Neural cell (in vitro differentiated cells): ENCODE measurements around the gene CAST. TPM values are rescaled to one million over a fixed set of nuclear protein-coding genes. Genes with fewer than 3 reads are reported as not detected.

Experiments used
- H2AFZ ChIP-seq: fragments of 200-600, 300-800 bp; sonication (generic), shearing (Covaris generic); 2 replicates; pipeline ENCODE4 v1.6.0; 2014; ENCODE audit warnings: low read depth, mild to moderate bottlenecking, antibody characterized with exemption, low read length, moderate library complexity
- H3F3A ChIP-seq: fragments of 200-600 bp; shearing (Covaris generic); 2 replicates; pipeline ENCODE4 v1.6.1; 2016; ENCODE audit warnings: mild to moderate bottlenecking, moderate library complexity, mixed read lengths, antibody characterized with exemption, low read length; ENCODE audit not compliant: insufficient read depth, poor library complexity, severe bottlenecking
- H3K27ac ChIP-seq: fragments of 200-600, 300-800 bp; sonication (generic), shearing (Covaris generic); 2 replicates; pipeline ENCODE4 v1.5.1; 2014; ENCODE audit warnings: mild to moderate bottlenecking, low read length, moderate library complexity
- H3K27me3 ChIP-seq: fragments of 300-800, 200-600 bp; sonication (generic), shearing (Covaris generic); 2 replicates; pipeline ENCODE4 v1.6.0; 2014; ENCODE audit warnings: mild to moderate bottlenecking, low read depth, low read length, moderate library complexity; ENCODE audit not compliant: insufficient read depth
- H3K36me3 ChIP-seq: fragments of 300-800, 200-600 bp; sonication (generic), shearing (Covaris generic); 2 replicates; pipeline ENCODE4 v1.5.1; 2014; ENCODE audit warnings: mild to moderate bottlenecking, antibody characterized with exemption, low read length, moderate library complexity; ENCODE audit not compliant: insufficient read depth
- H3K4me2 ChIP-seq: fragments of 300-800, 200-600 bp; sonication (generic), shearing (Covaris generic); 2 replicates; pipeline ENCODE4 v1.6.0; 2014; ENCODE audit warnings: mild to moderate bottlenecking, low read length
- H3K4me3 ChIP-seq: fragments of 300-800, 200-600 bp; sonication (generic), shearing (Covaris generic); 2 replicates; pipeline ENCODE4 v1.5.1; 2014; ENCODE audit warnings: mild to moderate bottlenecking, low read length, moderate library complexity
- H3K79me2 ChIP-seq: fragments of 200-600 bp; shearing (Covaris generic); replicated peaks from 2 replicates; pipeline ENCODE4 v1.6.0; 2014; ENCODE audit warnings: mild to moderate bottlenecking, low read length, moderate library complexity; ENCODE audit not compliant: insufficient read depth
- H3K9ac ChIP-seq: fragments of 300-800, 200-600 bp; sonication (generic), shearing (Covaris generic); 2 replicates; pipeline ENCODE4 v1.6.1; 2016; ENCODE audit warnings: mild to moderate bottlenecking, low read length, mixed read lengths
- H3K9me2 ChIP-seq: fragments of 200-600 bp; shearing (Covaris generic); 2 replicates; pipeline ENCODE4 v1.6.1; 2016; ENCODE audit warnings: mild to moderate bottlenecking, low read length, mixed read lengths; ENCODE audit not compliant: insufficient read depth
- H3K9me3 ChIP-seq: fragments of 200-600, 300-800 bp; sonication (generic), shearing (Covaris generic); 2 replicates; pipeline ENCODE4 v1.6.1; 2016; ENCODE audit warnings: mild to moderate bottlenecking, mixed run types, low read length, moderate library complexity, mixed read lengths
- H4K20me1 ChIP-seq: fragments of 200-600 bp; shearing (Covaris generic); 2 replicates; pipeline ENCODE4 v1.6.1; 2016; ENCODE audit warnings: mild to moderate bottlenecking, mixed run types; ENCODE audit not compliant: insufficient read depth
- EP300 ChIP-seq: fragments of 450-650 bp; conservative IDR thresholded peaks from 2 replicates; pipeline ENCODE4 v1.6.1; 2014; ENCODE audit warnings: antibody characterized with exemption, mild to moderate bottlenecking, moderate library complexity; ENCODE audit not compliant: poor library complexity, severe bottlenecking
- EZH2 ChIP-seq: fragments of 200-600, 300-800 bp; shearing (Covaris generic), sonication (generic); IDR thresholded peaks from 2 replicates; pipeline ENCODE4 v1.6.1; 2014; ENCODE audit warnings: antibody characterized with exemption, low read length, borderline replicate concordance, mild to moderate bottlenecking; ENCODE audit not compliant: insufficient read depth, poor library complexity, severe bottlenecking
- MXI1 ChIP-seq: fragments of 450-650 bp; conservative IDR thresholded peaks from 2 replicates; pipeline ENCODE4 v1.6.1; 2014; ENCODE audit warnings: antibody characterized with exemption, mild to moderate bottlenecking; ENCODE audit not compliant: poor library complexity, severe bottlenecking
- POLR2AphosphoS5 ChIP-seq: IDR thresholded peaks from 2 replicates; pipeline ENCODE4 v1.6.1; 2012
- RAD21 ChIP-seq: fragments of 450-650 bp; conservative IDR thresholded peaks from 2 replicates; pipeline ENCODE4 v1.6.1; 2014; ENCODE audit warnings: antibody characterized with exemption, mild to moderate bottlenecking, moderate library complexity
- SMC3 ChIP-seq: fragments of 450-650 bp; conservative IDR thresholded peaks from 2 replicates; pipeline ENCODE4 v1.6.1; 2014; ENCODE audit warnings: antibody characterized with exemption, mild to moderate bottlenecking, moderate library complexity; ENCODE audit not compliant: poor library complexity
- TAF1 ChIP-seq: IDR thresholded peaks from 2 replicates; pipeline ENCODE4 v1.6.1; 2012; ENCODE audit warnings: low read depth
- polyA plus RNA-seq: library from polyadenylated mRNA; depleted of rRNA; stranded (reverse); fragments of >200 nt; gene quantifications from 2 replicates; pipeline ENCODE4 v1.2.3, GENCODE V29; 2014
- TF ChIP-seq, protein P1 (sequence below): IDR thresholded peaks from 2 replicates; pipeline ENCODE4 v1.6.1; 2012; ENCODE audit warnings: borderline replicate concordance
- TF ChIP-seq, protein P2 (sequence below): fragments of 450-650 bp; IDR thresholded peaks from 2 replicates; pipeline ENCODE4 v1.5.1; 2014; ENCODE audit warnings: antibody characterized with exemption, mild to moderate bottlenecking, moderate library complexity; ENCODE audit not compliant: poor library complexity, severe bottlenecking

Gene CAST
- polyA plus RNA-seq, 1 donor from 2014 or later, result 8.4 TPM

DNA sequence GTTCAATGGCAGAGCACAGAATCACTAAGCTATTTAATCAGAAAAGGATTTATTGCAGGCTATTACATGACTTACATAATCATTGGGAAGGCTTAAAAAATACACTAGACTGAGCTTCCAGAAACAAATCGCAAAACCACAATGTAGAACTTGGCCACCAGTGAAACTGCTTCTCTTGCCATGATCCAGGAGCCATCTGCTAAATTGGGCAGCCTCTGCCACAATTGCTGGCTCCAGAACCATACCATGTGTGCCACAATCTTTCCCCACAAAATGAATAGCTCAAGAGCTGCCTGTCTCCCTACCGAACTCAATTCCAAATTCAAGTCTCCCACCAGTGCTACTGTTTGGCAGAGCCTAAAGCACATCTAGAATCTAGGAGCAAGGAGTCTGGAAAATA, 155.3 kb downstream of the CAST start:
- no peaks in the 10 kb centered on the region for H3K9me3 ChIP-seq
- no peak overlapping the region for H3K9ac ChIP-seq
- no peak overlapping the region for H2AFZ ChIP-seq
- no peak for TF ChIP-seq TAF1
- TF ChIP-seq EP300, result no peak
- no peak for TF ChIP-seq EZH2
- TF ChIP-seq, protein P1, sequence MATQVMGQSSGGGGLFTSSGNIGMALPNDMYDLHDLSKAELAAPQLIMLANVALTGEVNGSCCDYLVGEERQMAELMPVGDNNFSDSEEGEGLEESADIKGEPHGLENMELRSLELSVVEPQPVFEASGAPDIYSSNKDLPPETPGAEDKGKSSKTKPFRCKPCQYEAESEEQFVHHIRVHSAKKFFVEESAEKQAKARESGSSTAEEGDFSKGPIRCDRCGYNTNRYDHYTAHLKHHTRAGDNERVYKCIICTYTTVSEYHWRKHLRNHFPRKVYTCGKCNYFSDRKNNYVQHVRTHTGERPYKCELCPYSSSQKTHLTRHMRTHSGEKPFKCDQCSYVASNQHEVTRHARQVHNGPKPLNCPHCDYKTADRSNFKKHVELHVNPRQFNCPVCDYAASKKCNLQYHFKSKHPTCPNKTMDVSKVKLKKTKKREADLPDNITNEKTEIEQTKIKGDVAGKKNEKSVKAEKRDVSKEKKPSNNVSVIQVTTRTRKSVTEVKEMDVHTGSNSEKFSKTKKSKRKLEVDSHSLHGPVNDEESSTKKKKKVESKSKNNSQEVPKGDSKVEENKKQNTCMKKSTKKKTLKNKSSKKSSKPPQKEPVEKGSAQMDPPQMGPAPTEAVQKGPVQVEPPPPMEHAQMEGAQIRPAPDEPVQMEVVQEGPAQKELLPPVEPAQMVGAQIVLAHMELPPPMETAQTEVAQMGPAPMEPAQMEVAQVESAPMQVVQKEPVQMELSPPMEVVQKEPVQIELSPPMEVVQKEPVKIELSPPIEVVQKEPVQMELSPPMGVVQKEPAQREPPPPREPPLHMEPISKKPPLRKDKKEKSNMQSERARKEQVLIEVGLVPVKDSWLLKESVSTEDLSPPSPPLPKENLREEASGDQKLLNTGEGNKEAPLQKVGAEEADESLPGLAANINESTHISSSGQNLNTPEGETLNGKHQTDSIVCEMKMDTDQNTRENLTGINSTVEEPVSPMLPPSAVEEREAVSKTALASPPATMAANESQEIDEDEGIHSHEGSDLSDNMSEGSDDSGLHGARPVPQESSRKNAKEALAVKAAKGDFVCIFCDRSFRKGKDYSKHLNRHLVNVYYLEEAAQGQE, result no peak
- no peaks in the 10 kb centered on the region for H3K27me3 ChIP-seq
- no peaks in the 10 kb centered on the region for H4K20me1 ChIP-seq
- no peaks in the 10 kb centered on the region for H3K79me2 ChIP-seq
- no peak overlapping the region for H3K4me2 ChIP-seq
- no peaks in the 10 kb centered on the region for H3K9me2 ChIP-seq
- no peak overlapping the region for H3K27ac ChIP-seq
- H3K36me3 ChIP-seq, result no peaks in the 10 kb centered on the region
- no peaks in the 10 kb centered on the region for H3F3A ChIP-seq
- H3K4me3 ChIP-seq, result no peak overlapping the region

DNA sequence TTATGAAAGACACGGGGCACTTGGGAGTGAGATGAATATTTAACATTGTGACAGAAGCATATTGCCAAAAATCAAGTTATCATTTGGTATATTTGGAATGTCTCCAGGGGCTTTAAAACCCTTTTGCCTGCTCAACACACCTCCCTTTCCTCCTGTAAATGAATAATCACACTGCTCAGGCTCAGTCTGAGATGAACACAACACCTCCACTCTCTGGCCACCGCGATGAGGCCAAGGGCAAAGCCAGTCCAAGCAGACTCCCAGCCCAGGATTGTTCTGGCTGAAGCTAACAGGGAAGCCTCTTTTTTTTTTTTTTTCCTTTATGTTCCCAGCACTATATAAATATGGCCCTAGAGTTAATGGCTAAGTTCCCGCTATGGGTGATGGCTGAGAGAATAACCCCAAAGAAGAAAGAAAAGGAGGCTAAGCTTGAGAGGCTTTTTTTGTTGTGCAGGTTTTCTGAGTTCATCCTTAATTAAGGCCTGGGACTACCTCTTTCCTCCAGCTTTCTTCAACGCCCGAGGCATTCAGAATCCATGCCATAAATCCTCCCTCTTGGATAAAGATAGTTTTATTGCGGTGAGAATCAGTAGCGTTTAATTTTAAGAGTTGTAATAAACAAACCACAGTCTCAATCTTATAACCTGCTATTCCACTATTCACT, 156.1 kb downstream of the CAST start:
- Histone ChIP-seq H2AFZ (no peak overlapping the region), H3K9me3 (no peaks in the 10 kb centered on the region), H3K79me2 (no peaks in the 10 kb centered on the region), H4K20me1 (no peaks in the 10 kb centered on the region), H3K9ac (no peak overlapping the region), H3K4me2 (no peak overlapping the region), H3K9me2 (no peaks in the 10 kb centered on the region), H3F3A (no peaks in the 10 kb centered on the region), H3K36me3 (no peaks in the 10 kb centered on the region), H3K4me3 (no peak overlapping the region), H3K27me3 (no peaks in the 10 kb centered on the region), H3K27ac (no peak overlapping the region)
- TF ChIP-seq, protein P2, sequence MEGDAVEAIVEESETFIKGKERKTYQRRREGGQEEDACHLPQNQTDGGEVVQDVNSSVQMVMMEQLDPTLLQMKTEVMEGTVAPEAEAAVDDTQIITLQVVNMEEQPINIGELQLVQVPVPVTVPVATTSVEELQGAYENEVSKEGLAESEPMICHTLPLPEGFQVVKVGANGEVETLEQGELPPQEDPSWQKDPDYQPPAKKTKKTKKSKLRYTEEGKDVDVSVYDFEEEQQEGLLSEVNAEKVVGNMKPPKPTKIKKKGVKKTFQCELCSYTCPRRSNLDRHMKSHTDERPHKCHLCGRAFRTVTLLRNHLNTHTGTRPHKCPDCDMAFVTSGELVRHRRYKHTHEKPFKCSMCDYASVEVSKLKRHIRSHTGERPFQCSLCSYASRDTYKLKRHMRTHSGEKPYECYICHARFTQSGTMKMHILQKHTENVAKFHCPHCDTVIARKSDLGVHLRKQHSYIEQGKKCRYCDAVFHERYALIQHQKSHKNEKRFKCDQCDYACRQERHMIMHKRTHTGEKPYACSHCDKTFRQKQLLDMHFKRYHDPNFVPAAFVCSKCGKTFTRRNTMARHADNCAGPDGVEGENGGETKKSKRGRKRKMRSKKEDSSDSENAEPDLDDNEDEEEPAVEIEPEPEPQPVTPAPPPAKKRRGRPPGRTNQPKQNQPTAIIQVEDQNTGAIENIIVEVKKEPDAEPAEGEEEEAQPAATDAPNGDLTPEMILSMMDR, result no peak
- TF ChIP-seq POLR2AphosphoS5 (no peak), EP300 (no peak), SMC3 (no peak), MXI1 (no peak), RAD21 (no peak), EZH2 (no peak), TAF1 (no peak)
- TF ChIP-seq, protein P1, result no peak
